Vagina (tissue), 2 donors: Measurements from ENCODE around the gene SLC39A2. TPM values are rescaled to one million over a fixed set of nuclear protein-coding genes. Genes with fewer than 3 reads are reported as not detected.
A peak's percentile ranks its signal among the peaks of the same experiment; 100 is the strongest.
"Not testable (repeated sequence)": the region's sequence is repeated elsewhere in the genome, so short reads cannot be mapped to it uniquely, and the experiment has no call there.

ENCODE experiments used
- DNase-seq, 2 donors: peaks; one replicate each; pipeline ENCODE4 v3.0.0-alpha.2; 2017; ENCODE audit errors: extremely low spot score in 2 of 2
- H3K27ac ChIP-seq: fragments of 200-600 bp; sonication (generic); one replicate; pipeline ENCODE4 v1.5.1; 2019
- H3K27me3 ChIP-seq: fragments of 200-600 bp; sonication (generic); one replicate; pipeline ENCODE4 v1.5.1; 2019
- H3K36me3 ChIP-seq, 2 donors: fragments of 200-600 bp; sonication (generic); one replicate each; pipeline ENCODE4 v1.5.1; 2017 to 2019
- H3K4me1 ChIP-seq: fragments of 200-600 bp; sonication (generic); one replicate; pipeline ENCODE4 v1.5.1; 2019
- H3K4me3 ChIP-seq, 2 donors: fragments of 200-600 bp; sonication (generic); 1 replicate in 1 of 2; 2 replicates in 1 of 2; pipeline ENCODE4 v1.5.1; 2016 to 2019
- H3K9me3 ChIP-seq: fragments of 200-600 bp; sonication (generic); one replicate; pipeline ENCODE4 v1.5.1; 2019
- CTCF ChIP-seq, 3 experiments: fragments of 450-650 bp in 2 of 3; fragments of 200-600 bp in 1 of 3; sonication (generic) in 1 of 3; IDR thresholded peaks; one replicate each; pipeline ENCODE4 v1.5.1; 2017 to 2019; ENCODE audit warnings: antibody characterized with exemption in 3 of 3, mild to moderate bottlenecking in 2 of 3, moderate library complexity in 2 of 3
- POLR2A ChIP-seq, 2 donors: fragments of 450-650 bp; IDR thresholded peaks; one replicate each; pipeline ENCODE4 v1.6.1; 2017; ENCODE audit warnings: antibody characterized with exemption in 2 of 2, mild to moderate bottlenecking in 2 of 2, moderate library complexity in 2 of 2
- POLR2AphosphoS5 ChIP-seq, 2 donors: sonication (generic); formaldehyde crosslinking; IDR thresholded peaks; one replicate each; pipeline ENCODE4 v1.9.0; 2017; ENCODE audit warnings: antibody characterized with exemption in 2 of 2, mild to moderate bottlenecking in 2 of 2, low read depth in 1 of 2; ENCODE audit not compliant: insufficient read depth in 1 of 2
- intact Hi-C: fragments of 100-400 bp; cut with DNase I; formaldehyde crosslinking; loops from one replicate; pipeline ENCODE4 v1.15.1; 2023
- total RNA-seq: library from RNA; depleted of rRNA; stranded (reverse); fragments of >200 nt; gene quantifications from one replicate; pipeline ENCODE4 v1.2.3, GENCODE V29; 2016

The SLC39A2 gene
- 5.4 TPM for total RNA-seq

- H3K27me3 ChIP-seq: no peaks in the 10 kb centered on the region
- TF ChIP-seq POLR2AphosphoS5 (IDR thresholded peaks at IDR 0.05; ENCODE audit: insufficient read depth in 1 of 2, low read depth in 1 of 2): peak in 1 of 2 donors; percentile 59
- no peak for TF ChIP-seq CTCF (IDR thresholded peaks at IDR 0.05)
- no peak for TF ChIP-seq POLR2A (IDR thresholded peaks at IDR 0.05)
- H3K4me3 ChIP-seq: no peak within 1 kb of the TSS
- peaks cover 29% of the 10 kb centered on the region for H3K4me1 ChIP-seq
- peak in 1 of 2 donors; percentile 77 for DNase-seq
- intact Hi-C loops: no loop called here
- H3K9me3 ChIP-seq: no peaks in the 10 kb centered on the region
- peak within 1 kb of the TSS; percentile 64 for H3K27ac ChIP-seq
- peaks cover 0 to 33% of the 10 kb centered on the region in 2 donors for H3K36me3 ChIP-seq
Measured at GRCh38 chr14:20998674-20999366, at the start of gene SLC39A2. Gene SLC39A2, plus strand, starts transcription at chr14:20999293. Its CDS starts 154 bp downstream, at chr14:20999447.

DNA sequence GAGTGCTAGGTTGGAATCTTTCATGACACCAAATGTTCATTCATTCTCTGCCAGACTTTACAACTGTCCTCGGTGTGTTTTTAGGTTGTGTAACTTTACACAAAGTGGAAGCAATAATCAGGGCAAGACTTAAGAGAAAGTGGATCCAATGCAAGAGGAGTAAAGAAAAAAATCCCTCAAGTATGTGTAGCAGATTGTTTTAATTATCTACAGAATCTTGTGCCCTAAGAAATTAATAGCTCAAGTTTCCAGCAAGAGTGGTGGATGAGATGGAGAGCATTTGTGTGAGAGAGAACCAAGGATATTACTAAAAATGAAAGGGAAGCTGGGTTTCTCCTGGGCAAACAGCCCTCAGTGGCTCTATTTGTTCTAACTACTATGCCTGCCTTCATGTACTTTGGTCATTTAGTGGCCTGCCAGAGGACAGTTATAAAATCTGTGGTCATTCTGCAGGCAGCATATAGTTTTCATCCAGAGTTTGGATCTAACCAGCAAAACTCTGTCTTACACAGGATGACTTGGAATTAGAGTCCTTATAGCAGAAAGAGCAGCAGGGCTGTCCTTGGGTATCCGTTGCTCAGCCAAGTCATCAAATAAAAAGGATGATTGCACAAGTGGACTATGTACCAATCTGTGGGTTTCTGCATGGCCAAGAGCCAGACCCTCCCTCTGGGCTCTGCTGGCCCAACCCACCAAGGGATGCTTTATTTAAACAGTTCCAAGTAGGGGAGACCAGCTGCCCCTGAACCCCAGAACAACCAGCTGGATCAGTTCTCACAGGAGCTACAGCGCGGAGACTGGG is 44.2 kb upstream of the SLC39A2 start, which contains the start of gene RNASE2:
RNASE2 (plus strand) TSS at position 752 of the 802 bp plus-strand sequence. CDS start 285 bp downstream, outside the sequence.
- DNase-seq, H3K27me3 ChIP-seq, H3K4me1 ChIP-seq, H3K9me3 ChIP-seq, intact Hi-C loops, H3K4me3 ChIP-seq, H3K36me3 ChIP-seq, H3K27ac ChIP-seq: not testable (repeated sequence)

- H3K4me3 ChIP-seq, H3K27ac ChIP-seq, intact Hi-C loops, H3K27me3 ChIP-seq, H3K9me3 ChIP-seq, DNase-seq, H3K36me3 ChIP-seq, H3K4me1 ChIP-seq: not testable (repeated sequence)
Measured at GRCh38 chr14:20955538-20955873, 43.6 kb upstream of the SLC39A2 start.

- H3K4me3 ChIP-seq: no peak overlapping the region
- H3K27me3 ChIP-seq: no peaks in the 10 kb centered on the region
- no peak for DNase-seq
- H3K4me1 ChIP-seq: peaks cover 6% of the 10 kb centered on the region
- H3K9me3 ChIP-seq: no peaks in the 10 kb centered on the region
- H3K27ac ChIP-seq: no peak overlapping the region
- TF ChIP-seq POLR2A (IDR thresholded peaks at IDR 0.05): no peak
- TF ChIP-seq CTCF (IDR thresholded peaks at IDR 0.05): no peak
- TF ChIP-seq POLR2AphosphoS5 (IDR thresholded peaks at IDR 0.05; ENCODE audit: insufficient read depth in 1 of 2, low read depth in 1 of 2): no peak
- no peaks in the 10 kb centered on the region for H3K36me3 ChIP-seq
- intact Hi-C loops: no loop called here
Measured at GRCh38 chr14:20956376-20956976, 42.6 kb upstream of the SLC39A2 start.

DNA sequence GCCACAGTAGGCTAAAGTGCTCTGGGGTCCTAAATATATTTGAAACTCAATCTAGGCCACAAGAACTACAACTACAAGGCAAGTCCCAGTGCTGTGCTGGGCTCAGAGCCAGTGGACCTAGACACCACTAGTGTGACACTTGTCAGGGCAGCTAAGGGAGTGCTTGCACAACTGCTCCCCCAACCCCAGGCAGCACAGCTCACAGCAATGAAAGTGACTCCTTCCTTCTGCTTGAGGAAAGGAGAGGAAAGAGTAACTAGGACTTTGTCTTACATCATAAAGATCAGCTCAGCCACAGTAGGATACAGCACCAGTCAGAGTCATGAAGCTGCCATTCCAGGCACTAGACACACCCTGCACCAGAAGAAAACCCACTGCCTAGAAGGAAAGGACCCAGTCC is 40.1 kb upstream of the SLC39A2 start:
- H3K27ac ChIP-seq, H3K9me3 ChIP-seq, intact Hi-C loops, H3K36me3 ChIP-seq, DNase-seq, H3K4me1 ChIP-seq, H3K27me3 ChIP-seq, H3K4me3 ChIP-seq: not testable (repeated sequence)

DNA sequence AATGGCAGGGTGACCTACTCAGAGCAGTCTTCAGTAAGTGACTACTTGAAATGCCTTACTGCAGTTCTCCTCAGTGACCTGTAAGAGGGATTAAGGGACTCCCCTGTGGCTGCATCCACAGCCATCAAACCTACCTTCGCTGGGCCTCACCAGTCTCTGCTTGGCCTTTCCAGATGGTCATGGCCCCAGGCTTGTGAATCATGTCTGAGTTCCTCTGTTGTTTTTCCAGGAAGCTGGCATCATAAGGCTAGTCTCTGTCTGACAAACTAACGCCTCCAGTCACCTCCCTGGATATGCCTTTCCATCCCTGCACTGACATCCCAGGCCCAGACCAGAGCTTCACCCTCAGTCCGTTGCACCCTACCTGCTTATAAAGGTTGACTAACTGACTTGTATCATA is 29.8 kb upstream of the SLC39A2 start:
- Histone ChIP-seq H3K27me3 (no peaks in the 10 kb centered on the region), H3K9me3 (no peaks in the 10 kb centered on the region), H3K27ac (no peak overlapping the region), H3K4me3 (no peak overlapping the region), H3K4me1 (peaks cover 4% of the 10 kb centered on the region), H3K36me3 (no peaks in the 10 kb centered on the region)
- intact Hi-C loops: no loop called here
- DNase-seq: no peak
- TF ChIP-seq POLR2AphosphoS5 (IDR thresholded peaks at IDR 0.05; ENCODE audit: insufficient read depth in 1 of 2, low read depth in 1 of 2) (no peak), CTCF (IDR thresholded peaks at IDR 0.05) (no peak), POLR2A (IDR thresholded peaks at IDR 0.05) (no peak)
